Neutrophil (primary cell): ENCODE measurements around the gene PPCS.

Experiments used
- H3K27ac ChIP-seq: fragments of 200-600 bp; sonication (generic); 2 replicates; pipeline ENCODE4 v1.5.1; 2016; ENCODE audit warnings: mild to moderate bottlenecking, moderate library complexity
- H3K27me3 ChIP-seq: fragments of 200-600 bp; sonication (generic); 2 replicates; pipeline ENCODE4 v1.6.0; 2016; ENCODE audit warnings: mild to moderate bottlenecking
- H3K36me3 ChIP-seq: fragments of 200-600 bp; sonication (generic); 2 replicates; pipeline ENCODE4 v1.5.1; 2017
- H3K4me1 ChIP-seq, 2 experiments: fragments of 200-600 bp in 1 of 2; sonication (generic) in 1 of 2; 1 replicate in 1 of 2; 2 replicates in 1 of 2; pipeline versions ENCODE4 v1.5.1 to v1.6.1; 2013 to 2016; ENCODE audit warnings: low read depth in 1 of 2, low read length in 1 of 2, mild to moderate bottlenecking in 1 of 2, moderate library complexity in 1 of 2; ENCODE audit not compliant: control insufficient read depth in 1 of 2, insufficient read depth in 1 of 2
- H3K4me3 ChIP-seq, 2 experiments: fragments of 200-600 bp in 1 of 2; sonication (generic) in 1 of 2; 1 replicate in 1 of 2; 2 replicates in 1 of 2; pipeline ENCODE4 v1.5.1; 2013 to 2016; ENCODE audit warnings: low read depth in 1 of 2, low read length in 1 of 2, mild to moderate bottlenecking in 1 of 2, moderate library complexity in 1 of 2
- H3K9me3 ChIP-seq: fragments of 200-600 bp; sonication (generic); 2 replicates; pipeline ENCODE4 v1.5.1; 2016
- CTCF ChIP-seq: fragments of 200-600 bp; sonication (generic); IDR thresholded peaks from 2 replicates; pipeline ENCODE4 v1.5.1; 2016; ENCODE audit warnings: antibody characterized with exemption

Gene PPCS

GRCh38 chr1:42420121-42420520 is 36.2 kb upstream of the PPCS start:
- Histone ChIP-seq H3K27me3 (peaks cover 4% of the 10 kb centered on the region), H3K36me3 (no peaks in the 10 kb centered on the region), H3K27ac (no peak overlapping the region), H3K4me1 (no peaks in the 10 kb centered on the region), H3K4me3 (no peak overlapping the region), H3K9me3 (no peaks in the 10 kb centered on the region)
- no peak for TF ChIP-seq CTCF

GRCh38 chr1:42420911-42421585 is 35.3 kb upstream of the PPCS start:
- Histone ChIP-seq H3K9me3 (no peaks in the 10 kb centered on the region), H3K4me3 (no peak overlapping the region), H3K36me3 (no peaks in the 10 kb centered on the region), H3K27ac (no peak overlapping the region), H3K27me3 (peaks cover 4% of the 10 kb centered on the region), H3K4me1 (no peaks in the 10 kb centered on the region)
- TF ChIP-seq CTCF = no peak

GRCh38 chr1:42422737-42423136 is 33.6 kb upstream of the PPCS start:
- H3K4me1 ChIP-seq = no peaks in the 10 kb centered on the region
- H3K9me3 ChIP-seq = no peaks in the 10 kb centered on the region

GRCh38 chr1:42423681-42424080 is 32.7 kb upstream of the PPCS start:
- H3K4me1 ChIP-seq = no peaks in the 10 kb centered on the region
- TF ChIP-seq CTCF = no peak
- H3K27ac ChIP-seq = no peak overlapping the region
- H3K36me3 ChIP-seq = no peaks in the 10 kb centered on the region
- H3K27me3 ChIP-seq = peaks cover 4% of the 10 kb centered on the region
- no peak overlapping the region for H3K4me3 ChIP-seq
- H3K9me3 ChIP-seq = no peaks in the 10 kb centered on the region

More at GRCh38 chr1:42422737-42423136, 33.6 kb upstream of the PPCS start:
- no peak overlapping the region for H3K4me3 ChIP-seq
- TF ChIP-seq CTCF = no peak
- no peaks in the 10 kb centered on the region for H3K36me3 ChIP-seq
- no peak overlapping the region for H3K27ac ChIP-seq
- peaks cover 4% of the 10 kb centered on the region for H3K27me3 ChIP-seq

- no peak overlapping the region for H3K4me3 ChIP-seq
- H3K9me3 ChIP-seq = no peaks in the 10 kb centered on the region
- no peaks in the 10 kb centered on the region for H3K36me3 ChIP-seq
- H3K4me1 ChIP-seq = no peaks in the 10 kb centered on the region
- no peak overlapping the region for H3K27ac ChIP-seq
- no peak for TF ChIP-seq CTCF
- peaks cover 4% of the 10 kb centered on the region for H3K27me3 ChIP-seq
Observed at GRCh38 chr1:42424201-42424600, 32.1 kb upstream of the PPCS start.
